ENCODE measurements around the gene SSRP1. TPM values are rescaled to one million over a fixed set of nuclear protein-coding genes. Genes with fewer than 3 reads are reported as not detected.

Gene SSRP1
- total and polyA plus RNA-seq, 9 of the 15 experiments (the other 6 are each of a cell fraction or from before 2014, with no cell fraction given) = 91.1 to 416 (median 245) TPM

DNA sequence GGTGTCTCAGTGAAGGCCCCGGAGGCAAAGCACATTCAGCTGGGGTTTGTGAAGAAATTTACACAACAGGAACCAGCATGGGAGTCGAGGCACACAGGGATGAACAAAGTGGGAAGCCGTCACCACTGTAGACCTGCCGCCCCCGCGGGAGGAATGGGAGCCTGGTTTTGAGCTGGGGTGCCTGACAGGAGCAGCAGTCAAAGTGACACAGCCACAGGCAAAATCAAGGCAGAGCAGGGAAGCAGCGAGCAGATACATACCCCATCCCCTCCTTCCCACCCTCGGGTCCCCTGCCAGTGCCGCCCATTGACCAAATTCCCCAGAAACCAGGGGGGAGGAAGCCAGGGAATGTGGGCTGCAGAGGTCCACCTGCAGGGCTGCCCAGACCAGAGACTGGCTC, 23.3 kb upstream of the SSRP1 start (continued):
- TF ChIP-seq ZSCAN29 (IDR thresholded peaks at IDR 0.05) (no peak), TBP (optimal IDR thresholded peaks at IDR 0.05; ENCODE audit: low read depth, low read length) (no peak), ZKSCAN1 (IDR thresholded peaks at IDR 0.05; ENCODE audit: low read depth, low read length) (0 out of 2 replicates have a peak, but pooled peaks have one; percentile 7), MXI1 (IDR thresholded peaks at IDR 0.05; ENCODE audit: low read depth, low read length) (no peak), ILK (tag; IDR thresholded peaks at IDR 0.05; ENCODE audit: borderline replicate concordance, low read depth) (no peak), ETV5 (CRISPR knock-in tag; IDR thresholded peaks at IDR 0.05; ENCODE audit: low read depth) (no peak), ATF7 (IDR thresholded peaks at IDR 0.05) (0 out of 2 replicates have a peak, but pooled peaks have one; percentile 5), PHF8 (IDR thresholded peaks at IDR 0.05; ENCODE audit: borderline replicate concordance, low read length) (no peak), NFE2L1 (tag; IDR thresholded peaks at IDR 0.05; ENCODE audit: borderline replicate concordance, low read depth) (no peak), FIP1L1 (IDR thresholded peaks at IDR 0.05; ENCODE audit: low read depth, low read length, poor library complexity, severe bottlenecking) (no peak), EGR1 (conservative IDR thresholded peaks at IDR 0.05) (peak; percentile 44; the same call in 1 of the 2 replicates), ZNF609 (CRISPR knock-in tag; IDR thresholded peaks at IDR 0.05; ENCODE audit: borderline replicate concordance) (no peak)
- TF ChIP-seq, protein P1, sequence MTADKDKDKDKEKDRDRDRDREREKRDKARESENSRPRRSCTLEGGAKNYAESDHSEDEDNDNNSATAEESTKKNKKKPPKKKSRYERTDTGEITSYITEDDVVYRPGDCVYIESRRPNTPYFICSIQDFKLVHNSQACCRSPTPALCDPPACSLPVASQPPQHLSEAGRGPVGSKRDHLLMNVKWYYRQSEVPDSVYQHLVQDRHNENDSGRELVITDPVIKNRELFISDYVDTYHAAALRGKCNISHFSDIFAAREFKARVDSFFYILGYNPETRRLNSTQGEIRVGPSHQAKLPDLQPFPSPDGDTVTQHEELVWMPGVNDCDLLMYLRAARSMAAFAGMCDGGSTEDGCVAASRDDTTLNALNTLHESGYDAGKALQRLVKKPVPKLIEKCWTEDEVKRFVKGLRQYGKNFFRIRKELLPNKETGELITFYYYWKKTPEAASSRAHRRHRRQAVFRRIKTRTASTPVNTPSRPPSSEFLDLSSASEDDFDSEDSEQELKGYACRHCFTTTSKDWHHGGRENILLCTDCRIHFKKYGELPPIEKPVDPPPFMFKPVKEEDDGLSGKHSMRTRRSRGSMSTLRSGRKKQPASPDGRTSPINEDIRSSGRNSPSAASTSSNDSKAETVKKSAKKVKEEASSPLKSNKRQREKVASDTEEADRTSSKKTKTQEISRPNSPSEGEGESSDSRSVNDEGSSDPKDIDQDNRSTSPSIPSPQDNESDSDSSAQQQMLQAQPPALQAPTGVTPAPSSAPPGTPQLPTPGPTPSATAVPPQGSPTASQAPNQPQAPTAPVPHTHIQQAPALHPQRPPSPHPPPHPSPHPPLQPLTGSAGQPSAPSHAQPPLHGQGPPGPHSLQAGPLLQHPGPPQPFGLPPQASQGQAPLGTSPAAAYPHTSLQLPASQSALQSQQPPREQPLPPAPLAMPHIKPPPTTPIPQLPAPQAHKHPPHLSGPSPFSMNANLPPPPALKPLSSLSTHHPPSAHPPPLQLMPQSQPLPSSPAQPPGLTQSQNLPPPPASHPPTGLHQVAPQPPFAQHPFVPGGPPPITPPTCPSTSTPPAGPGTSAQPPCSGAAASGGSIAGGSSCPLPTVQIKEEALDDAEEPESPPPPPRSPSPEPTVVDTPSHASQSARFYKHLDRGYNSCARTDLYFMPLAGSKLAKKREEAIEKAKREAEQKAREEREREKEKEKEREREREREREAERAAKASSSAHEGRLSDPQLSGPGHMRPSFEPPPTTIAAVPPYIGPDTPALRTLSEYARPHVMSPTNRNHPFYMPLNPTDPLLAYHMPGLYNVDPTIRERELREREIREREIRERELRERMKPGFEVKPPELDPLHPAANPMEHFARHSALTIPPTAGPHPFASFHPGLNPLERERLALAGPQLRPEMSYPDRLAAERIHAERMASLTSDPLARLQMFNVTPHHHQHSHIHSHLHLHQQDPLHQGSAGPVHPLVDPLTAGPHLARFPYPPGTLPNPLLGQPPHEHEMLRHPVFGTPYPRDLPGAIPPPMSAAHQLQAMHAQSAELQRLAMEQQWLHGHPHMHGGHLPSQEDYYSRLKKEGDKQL (CRISPR knock-in tag; IDR thresholded peaks at IDR 0.05; ENCODE audit: borderline replicate concordance) = no peak

Data from K562 (cell line).